Measurements from ENCODE around the gene CTNNA3.

The CTNNA3 gene

GRCh38 chr10:65894961-65895360, 1801.0 kb downstream of the CTNNA3 start:
- Mint-ChIP-seq H3K9me3 (peaks cover 0 to 4% of the 10 kb centered on the region in 2 donors), H3K27me3 (no peaks in the 10 kb centered on the region), H3K4me1 (no peaks in the 10 kb centered on the region), H3K4me3 (no peak overlapping the region), H3K27ac (no peak overlapping the region), H3K36me3 (no peaks in the 10 kb centered on the region)
- DNase-seq (no peak), ATAC-seq (replicated peaks) (no peak)

- no peak overlapping the region for H3K27ac Mint-ChIP-seq
- no peak overlapping the region for H3K4me3 Mint-ChIP-seq
- no peaks in the 10 kb centered on the region for H3K27me3 Mint-ChIP-seq
- no peaks in the 10 kb centered on the region for H3K4me1 Mint-ChIP-seq
- no peaks in the 10 kb centered on the region for H3K36me3 Mint-ChIP-seq
- H3K9me3 Mint-ChIP-seq: peaks cover 0 to 4% of the 10 kb centered on the region in 2 donors
- ATAC-seq (replicated peaks) (no peak), DNase-seq (no peak)
Measured at GRCh38 chr10:65894379-65894778, 1801.6 kb downstream of the CTNNA3 start.

DNA sequence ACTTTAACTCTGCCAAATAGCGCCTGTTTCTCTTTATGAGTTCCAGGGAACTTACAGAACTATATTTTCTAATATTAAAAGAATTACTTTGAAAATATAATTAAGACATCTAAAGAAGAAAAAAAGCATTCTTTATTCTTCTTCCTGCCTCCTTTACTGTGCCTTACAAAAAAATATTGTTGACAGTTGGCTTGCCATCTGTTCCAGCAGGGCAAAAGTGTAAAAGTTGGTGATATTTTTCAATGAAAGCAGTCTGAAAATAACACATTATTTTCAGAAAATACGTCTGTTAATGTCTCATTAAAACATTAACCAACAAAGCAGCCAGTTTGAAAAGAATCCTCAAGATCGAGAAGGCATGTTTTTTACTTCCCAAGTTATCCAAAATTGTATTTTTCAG, 1802.3 kb downstream of the CTNNA3 start:
- Mint-ChIP-seq H3K27me3 (no peaks in the 10 kb centered on the region), H3K9me3 (peaks cover 0 to 4% of the 10 kb centered on the region in 2 donors), H3K4me3 (no peak overlapping the region), H3K36me3 (no peaks in the 10 kb centered on the region), H3K4me1 (no peaks in the 10 kb centered on the region), H3K27ac (no peak overlapping the region)
- ATAC-seq (replicated peaks): no peak
- no peak for DNase-seq

GRCh38 chr10:65892284-65892683, 1803.7 kb downstream of the CTNNA3 start:
- peaks cover 0 to 4% of the 10 kb centered on the region in 2 donors for H3K9me3 Mint-ChIP-seq
- no peaks in the 10 kb centered on the region for H3K27me3 Mint-ChIP-seq
- H3K4me1 Mint-ChIP-seq: no peaks in the 10 kb centered on the region
- ATAC-seq (replicated peaks) (no peak), DNase-seq (no peak)
- H3K36me3 Mint-ChIP-seq: no peaks in the 10 kb centered on the region
- no peak overlapping the region for H3K27ac Mint-ChIP-seq
- H3K4me3 Mint-ChIP-seq: no peak overlapping the region

GRCh38 chr10:65891073-65891981, 1804.7 kb downstream of the CTNNA3 start:
- H3K27ac Mint-ChIP-seq: no peak overlapping the region
- no peak for DNase-seq
- no peaks in the 10 kb centered on the region for H3K4me1 Mint-ChIP-seq
- H3K36me3 Mint-ChIP-seq: no peaks in the 10 kb centered on the region
- ATAC-seq (replicated peaks): no peak
- peaks cover 2 to 4% of the 10 kb centered on the region in 2 donors for H3K9me3 Mint-ChIP-seq
- no peaks in the 10 kb centered on the region for H3K27me3 Mint-ChIP-seq
- H3K4me3 Mint-ChIP-seq: no peak overlapping the region

GRCh38 chr10:65864529-65864928, 1831.5 kb downstream of the CTNNA3 start:
- no peaks in the 10 kb centered on the region for H3K9me3 Mint-ChIP-seq
- H3K4me3 Mint-ChIP-seq: no peak overlapping the region
- H3K27me3 Mint-ChIP-seq: no peaks in the 10 kb centered on the region
- no peak for DNase-seq
- no peaks in the 10 kb centered on the region for H3K4me1 Mint-ChIP-seq
- H3K27ac Mint-ChIP-seq: no peak overlapping the region
- H3K36me3 Mint-ChIP-seq: no peaks in the 10 kb centered on the region
- no peak for ATAC-seq (replicated peaks)

DNA sequence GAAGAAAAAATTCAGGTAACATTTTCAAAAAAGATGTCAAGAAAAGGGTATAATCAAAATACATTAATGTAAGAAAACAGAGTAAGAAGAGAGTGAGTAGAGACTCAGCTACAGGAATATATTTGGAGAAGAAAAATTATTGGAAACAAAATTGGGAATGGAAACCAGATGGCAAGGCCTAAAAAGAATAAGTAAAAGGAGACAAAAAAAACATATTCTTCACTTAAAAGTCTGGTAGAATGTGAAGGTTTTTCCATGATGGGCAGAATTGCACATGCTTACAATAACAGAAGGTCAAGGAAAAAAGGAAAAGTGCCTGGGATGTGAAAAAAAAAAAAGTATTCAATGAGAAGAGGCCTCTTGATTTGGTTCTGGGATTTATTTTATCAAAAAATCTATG, 1832.0 kb downstream of the CTNNA3 start:
- Mint-ChIP-seq H3K9me3 (no peaks in the 10 kb centered on the region), H3K27ac (no peak overlapping the region), H3K36me3 (no peaks in the 10 kb centered on the region), H3K4me1 (no peaks in the 10 kb centered on the region), H3K27me3 (no peaks in the 10 kb centered on the region), H3K4me3 (no peak overlapping the region)
- ATAC-seq (replicated peaks) (no peak), DNase-seq (no peak)

Data from stimulated activated naive B cell treated with anti-CD40 and anti-IgM and Interleukin-4, amounts not matched to agents 10 μg/mL and 1 μg/mL and 100 μg/mL, for 72 hours (primary cell).